Pancreas (tissue), 10 donors: ENCODE data around the gene CAMK4. TPM values are rescaled to one million over a fixed set of nuclear protein-coding genes. Genes with fewer than 3 reads are reported as not detected.

Source experiments
- ATAC-seq, 4 donors: fragments of 200-7000 bp; cut with Tn5 transposase; one replicate each; pipeline versions ENCODE4 v1.8.0 to v1.9.1; 2020; ENCODE audit warnings: mild to moderate bottlenecking in 4 of 4, moderate library complexity in 4 of 4
- DNase-seq, 6 donors: peaks; one replicate each; pipeline ENCODE4 v3.0.0-alpha.2; 2020
- FAIRE-seq: peaks from 2 replicates; lab custom pipeline; 2012; peaks lifted over from hg19 to GRCh38; lab: Jason Lieb, UNC
- H3K27ac ChIP-seq, 4 donors: fragments of 200-600 bp; sonication (generic); 1 replicate in 3 of 4; 2 replicates in 1 of 4; pipeline versions ENCODE4 v1.5.0 to v1.8.0; 2020
- H3K27me3 ChIP-seq, 4 donors: fragments of 200-600 bp; one replicate each; pipeline ENCODE4 v1.8.0; 2021
- H3K36me3 ChIP-seq, 3 donors: fragments of 200-600 bp; sonication (generic) in 1 of 3; one replicate each; pipeline versions ENCODE4 v1.5.0 to v1.8.0; 2020 to 2021
- H3K4me1 ChIP-seq, 3 donors: fragments of 200-600 bp; one replicate each; pipeline ENCODE4 v1.8.0; 2021
- H3K4me3 ChIP-seq, 4 donors: fragments of 200-600 bp; sonication (generic) in 2 of 4; one replicate each; pipeline versions ENCODE4 v1.5.0 to v1.8.0; 2020 to 2021
- H3K9me3 ChIP-seq, 4 donors: fragments of 200-600 bp; one replicate each; pipeline ENCODE4 v1.8.0; 2021
- WGBS, 2 donors: extraction: QIAGEN DNeasy Blood & Tissue Kit; methylation state at CpG; one replicate each; pipeline ENCODE4 v1.1.7; 2013; 5-methylcytosine and 5-hydroxymethylcytosine counted together
- intact Hi-C, 3 donors: fragments of 100-400 bp; cut with DNase I; formaldehyde crosslinking; loops; one replicate each; pipeline versions ENCODE4 v1.11.1 to v1.14.2; 2022
- polyA plus RNA-seq, 2 donors: library from polyadenylated mRNA; stranded (reverse); fragments of 200-250 nt; gene quantifications; one replicate each; pipeline ENCODE4 v1.2.3, GENCODE V29; 2013
- total RNA-seq, 6 donors: library from RNA; stranded (reverse); fragmentation: NEBNext Ultra II Directional in 4 of 6; extraction: Animal tissue kit (Norgen Biotek cat#: 25700) in 4 of 6; gene quantifications; one replicate each; pipeline versions ENCODE4 v1.2.1 to v1.2.4, GENCODE V29; 2021 to 2023
- TF ChIP-seq, protein P1 (sequence below), 4 donors: fragments of 200-600 bp; sonication (generic) in 3 of 4; IDR thresholded peaks; one replicate each; pipeline versions ENCODE4 v1.5.0 to v1.8.0; 2021; ENCODE audit warnings: antibody characterized with exemption in 4 of 4
- donor health status: healthy with polysubstance abuse.
- donor health status: DM: no; HTN: no; CAD: no; lungs with moderate emphysema.
- donor health status: DM: no; HTN: no; CAD: no.
- donor health status: control.
- donor health status: control.
- donor health status: Bipolar disorder and iron deficiency.
- donor health status: DM: yes; HTN: yes; CAD: no.
- donor health status: DM: no; HTN: no; CAD: no.
- donor health status: DM: no; HTN: no; CAD: no.
- donor health status: DM: yes; HTN: yes; CAD: no.

Gene CAMK4
- total and polyA plus RNA-seq, 8 donors = 0.04 to 1.3 (median 0.34) TPM

DNA sequence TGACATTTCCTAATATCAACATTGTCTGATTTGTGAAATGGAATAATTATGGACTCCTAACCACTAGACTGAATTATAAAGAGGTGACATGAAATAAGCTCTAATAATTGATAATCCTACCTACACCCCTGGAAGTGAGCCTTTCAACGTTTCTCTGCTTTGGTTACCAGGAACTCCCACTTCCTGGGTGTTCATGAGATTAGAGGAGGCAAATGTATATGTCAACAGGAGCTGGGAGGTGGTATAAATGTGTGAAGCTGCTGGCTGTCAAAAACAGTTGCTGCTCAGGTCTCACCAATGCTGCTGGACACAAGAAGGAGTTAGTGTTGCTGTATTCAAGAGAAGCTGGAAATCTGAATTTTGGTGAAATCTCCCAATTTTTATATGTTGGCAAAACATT, 96.8 kb downstream of the CAMK4 start:
- WGBS, 2 donors = 9 to 11% methylated on average over 1 of the region's 1 CpG

DNA sequence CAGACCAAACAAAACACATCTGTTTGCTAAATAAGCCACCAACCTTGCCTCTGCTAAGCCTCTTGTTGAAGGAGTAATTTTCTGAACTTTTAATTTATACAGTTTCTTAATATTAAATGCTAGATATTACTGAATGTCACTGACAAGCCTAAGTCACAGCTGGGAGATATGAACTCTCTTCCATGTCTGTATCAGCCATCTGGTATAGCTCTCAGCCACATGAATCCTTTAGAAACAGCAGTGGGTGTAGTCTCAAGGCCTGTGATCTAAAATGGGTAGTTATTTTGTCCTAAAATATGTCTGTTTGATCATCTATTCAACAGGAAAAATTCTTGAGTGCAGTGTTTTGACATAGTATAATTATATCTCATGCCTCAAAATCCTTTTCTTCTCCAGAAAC, 97.2 kb downstream of the CAMK4 start:
- H3K9me3 ChIP-seq = no peaks in the 10 kb centered on the region

More for the DNA sequence above, 96.8 kb downstream of the CAMK4 start:
- H3K36me3 ChIP-seq = no peaks in the 10 kb centered on the region
- H3K27me3 ChIP-seq = no peaks in the 10 kb centered on the region
- no peaks in the 10 kb centered on the region for H3K4me1 ChIP-seq
- ATAC-seq (no peak), DNase-seq (no peak), FAIRE-seq (no peak)
- TF ChIP-seq, protein P1, sequence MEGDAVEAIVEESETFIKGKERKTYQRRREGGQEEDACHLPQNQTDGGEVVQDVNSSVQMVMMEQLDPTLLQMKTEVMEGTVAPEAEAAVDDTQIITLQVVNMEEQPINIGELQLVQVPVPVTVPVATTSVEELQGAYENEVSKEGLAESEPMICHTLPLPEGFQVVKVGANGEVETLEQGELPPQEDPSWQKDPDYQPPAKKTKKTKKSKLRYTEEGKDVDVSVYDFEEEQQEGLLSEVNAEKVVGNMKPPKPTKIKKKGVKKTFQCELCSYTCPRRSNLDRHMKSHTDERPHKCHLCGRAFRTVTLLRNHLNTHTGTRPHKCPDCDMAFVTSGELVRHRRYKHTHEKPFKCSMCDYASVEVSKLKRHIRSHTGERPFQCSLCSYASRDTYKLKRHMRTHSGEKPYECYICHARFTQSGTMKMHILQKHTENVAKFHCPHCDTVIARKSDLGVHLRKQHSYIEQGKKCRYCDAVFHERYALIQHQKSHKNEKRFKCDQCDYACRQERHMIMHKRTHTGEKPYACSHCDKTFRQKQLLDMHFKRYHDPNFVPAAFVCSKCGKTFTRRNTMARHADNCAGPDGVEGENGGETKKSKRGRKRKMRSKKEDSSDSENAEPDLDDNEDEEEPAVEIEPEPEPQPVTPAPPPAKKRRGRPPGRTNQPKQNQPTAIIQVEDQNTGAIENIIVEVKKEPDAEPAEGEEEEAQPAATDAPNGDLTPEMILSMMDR (IDR thresholded peaks at IDR 0.05) = no peak
- H3K27ac ChIP-seq = no peak overlapping the region
- H3K4me3 ChIP-seq = no peak overlapping the region
- intact Hi-C loops = no loop called here
- H3K9me3 ChIP-seq = no peaks in the 10 kb centered on the region

DNA sequence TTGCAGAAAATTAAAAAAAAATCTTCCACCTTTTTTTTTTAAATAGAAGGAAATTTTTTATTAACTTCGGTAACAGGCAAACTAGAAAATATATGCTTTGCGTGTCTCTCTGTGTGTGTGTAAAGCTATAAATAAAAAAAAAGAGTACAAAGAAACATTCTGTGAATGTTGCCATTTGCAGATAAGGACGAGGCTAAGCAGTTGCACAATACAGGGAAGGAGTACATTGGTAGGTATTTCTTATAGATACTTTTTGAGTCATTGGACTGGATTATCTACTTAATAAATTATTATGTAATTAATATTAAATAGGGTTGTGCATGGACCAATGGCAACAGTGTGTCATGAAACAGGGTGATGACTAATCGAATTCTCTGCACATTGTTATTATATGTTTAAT, 102.4 kb downstream of the CAMK4 start:
- Histone ChIP-seq H3K9me3 (no peaks in the 10 kb centered on the region), H3K27me3 (no peaks in the 10 kb centered on the region), H3K36me3 (no peaks in the 10 kb centered on the region), H3K4me3 (no peak overlapping the region), H3K4me1 (no peaks in the 10 kb centered on the region), H3K27ac (no peak overlapping the region)
- WGBS, 2 donors = 37 to 54% methylated on average over 4 of the region's 4 CpGs
- ATAC-seq (no peak), FAIRE-seq (no peak), DNase-seq (no peak)
- TF ChIP-seq, protein P1 (IDR thresholded peaks at IDR 0.05) = no peak
- intact Hi-C loops = no loop called here

More for the DNA sequence above, 97.2 kb downstream of the CAMK4 start:
- DNase-seq (no peak), FAIRE-seq (no peak), ATAC-seq (no peak)
- Histone ChIP-seq H3K27me3 (no peaks in the 10 kb centered on the region), H3K27ac (no peak overlapping the region), H3K4me1 (no peaks in the 10 kb centered on the region), H3K4me3 (no peak overlapping the region), H3K36me3 (no peaks in the 10 kb centered on the region)
- TF ChIP-seq, protein P1 (IDR thresholded peaks at IDR 0.05) = no peak
- intact Hi-C loops = no loop called here

DNA sequence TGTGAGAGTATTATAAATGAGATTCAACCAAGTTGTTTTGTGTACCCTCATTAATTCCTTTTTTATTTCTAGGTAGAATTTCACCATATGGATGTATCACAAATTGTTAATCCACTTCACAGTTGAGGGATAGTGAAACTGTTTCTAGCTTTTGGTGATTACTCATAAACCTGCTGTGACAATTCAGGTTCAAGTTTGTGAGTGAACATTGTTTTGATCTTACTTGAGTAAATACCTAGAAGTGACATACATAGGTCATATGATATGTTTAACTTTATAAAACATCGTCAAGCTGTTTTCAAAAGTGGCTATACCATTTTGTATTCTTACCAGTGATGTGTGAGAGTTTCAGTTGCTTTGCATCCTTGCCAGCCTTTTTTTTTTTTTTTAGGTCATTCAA, 112.9 kb downstream of the CAMK4 start:
- no peaks in the 10 kb centered on the region for H3K4me1 ChIP-seq
- intact Hi-C loops = no loop called here
- no peak overlapping the region for H3K4me3 ChIP-seq
- TF ChIP-seq, protein P1 (IDR thresholded peaks at IDR 0.05) = no peak
- 47 to 56% methylated on average over 1 of the region's 1 CpG for WGBS, 2 donors
- H3K36me3 ChIP-seq = no peaks in the 10 kb centered on the region
- H3K27me3 ChIP-seq = no peaks in the 10 kb centered on the region
- DNase-seq (no peak), FAIRE-seq (no peak), ATAC-seq (no peak)
- no peak overlapping the region for H3K27ac ChIP-seq
- no peaks in the 10 kb centered on the region for H3K9me3 ChIP-seq

DNA sequence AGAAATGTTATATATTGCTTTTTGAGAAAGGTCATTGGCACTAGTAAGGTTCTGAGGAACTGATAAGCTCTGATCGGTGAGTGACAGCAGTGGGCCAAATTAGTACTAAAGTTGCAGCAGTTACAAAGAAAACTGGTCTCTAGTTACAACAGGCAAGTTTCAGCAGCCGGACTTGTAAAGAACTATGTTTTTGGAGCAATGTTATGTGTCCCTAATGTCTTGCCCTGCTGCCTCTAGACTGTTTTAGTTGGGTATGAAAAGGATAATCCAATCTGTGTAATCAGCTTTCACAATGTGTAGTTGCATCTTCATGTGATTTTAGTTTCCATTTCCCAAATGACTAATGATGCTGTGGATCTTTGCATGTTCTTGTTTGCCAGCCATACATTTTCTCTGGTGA, 113.5 kb downstream of the CAMK4 start:
- 7% methylated on average over 2 of the region's 2 CpGs for WGBS, 2 donors
- Histone ChIP-seq H3K36me3 (no peaks in the 10 kb centered on the region), H3K4me3 (no peak overlapping the region), H3K27ac (no peak overlapping the region), H3K4me1 (no peaks in the 10 kb centered on the region), H3K27me3 (no peaks in the 10 kb centered on the region), H3K9me3 (no peaks in the 10 kb centered on the region)
- DNase-seq (no peak), FAIRE-seq (no peak), ATAC-seq (no peak)
- intact Hi-C loops = no loop called here
- TF ChIP-seq, protein P1 (IDR thresholded peaks at IDR 0.05) = no peak
